ENCODE measurements around the gene TRIM69. TPM values are rescaled to one million over a fixed set of nuclear protein-coding genes. Genes with fewer than 3 reads are reported as not detected.

TRIM69 gene
- total and polyA plus RNA-seq, 2 experiments from 2014 or later, result 4.3 to 7.0 TPM

DNA sequence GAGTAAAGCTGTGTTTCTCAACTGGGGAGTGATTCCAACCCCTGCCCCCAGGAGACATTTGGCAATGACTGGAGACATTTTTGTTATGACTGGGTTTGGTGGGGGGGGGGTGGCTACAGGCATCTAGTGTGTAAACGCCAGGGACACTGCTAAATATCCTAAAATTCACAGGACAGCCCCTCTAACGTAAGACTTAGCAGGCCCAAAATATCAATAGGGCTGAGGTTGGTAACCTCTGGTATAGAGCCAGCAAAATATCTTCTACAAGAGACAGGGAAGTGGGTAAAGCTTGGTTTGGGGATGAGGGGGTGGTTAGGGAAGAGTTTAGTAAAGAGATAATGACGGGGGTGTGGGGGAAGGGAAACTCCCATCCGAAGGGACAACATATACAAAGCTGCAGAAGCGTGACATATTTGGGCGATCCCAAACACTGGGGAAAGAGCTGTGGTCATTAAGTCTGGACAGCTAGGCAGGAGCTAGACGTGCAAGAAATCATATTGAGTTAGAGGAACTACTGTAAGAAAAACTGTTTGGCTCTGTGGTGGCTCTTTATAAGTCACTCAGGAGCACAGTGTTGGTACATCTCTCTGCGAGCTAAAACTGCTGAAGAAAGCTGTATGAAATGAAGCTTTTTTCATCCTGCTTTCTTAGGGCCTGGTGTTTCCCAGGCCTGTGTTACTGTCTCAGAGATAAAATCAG lies 697 bp upstream of the TRIM69 start:
- no peak overlapping the region for H3K4me2 ChIP-seq
- peaks cover 11% of the 10 kb centered on the region for H3K4me1 Mint-ChIP-seq
- no peaks in the 10 kb centered on the region for H4K20me1 ChIP-seq (replicated peaks; ENCODE audit: insufficient read depth)
- peak overlapping the region; percentile 94 for H2AFZ ChIP-seq
- no peak overlapping the region for H3K4me3 Mint-ChIP-seq
- H3K9me3 Mint-ChIP-seq, result peaks cover 18% of the 10 kb centered on the region
- no peaks in the 10 kb centered on the region for H3F3A ChIP-seq (replicated peaks; ENCODE audit: low read depth)
- no peaks in the 10 kb centered on the region for H3K27me3 ChIP-seq (ENCODE audit: insufficient read depth)
- no peaks in the 10 kb centered on the region for H3K9me2 ChIP-seq (ENCODE audit: insufficient read depth)
- H3K27me3 Mint-ChIP-seq (ENCODE audit: insufficient read depth, low read depth, poor library complexity), result peaks cover 3% of the 10 kb centered on the region
- no peak overlapping the region for H3K4me3 ChIP-seq
- no peak overlapping the region for H3K27ac ChIP-seq (ENCODE audit: low read depth)
- no peaks in the 10 kb centered on the region for H3K79me2 ChIP-seq (replicated peaks; ENCODE audit: insufficient read depth)
- H3K36me3 Mint-ChIP-seq (ENCODE audit: low read depth), result peaks cover 3% of the 10 kb centered on the region; the same call in 2 of the 3 replicates
- no peak overlapping the region for H3K27ac Mint-ChIP-seq
- ATAC-seq (no peak), DNase-seq (ENCODE audit: low spot score) (peak; percentile 12)
- peaks cover 6% of the 10 kb centered on the region for H3K4me1 ChIP-seq (ENCODE audit: insufficient read depth)
- no peaks in the 10 kb centered on the region for H3K36me3 ChIP-seq (ENCODE audit: insufficient read depth)
- TF ChIP-seq CREB1 (CRISPR knock-in tag; IDR thresholded peaks at IDR 0.05; ENCODE audit: low read depth) (no peak), ZNF331 (CRISPR knock-in tag; IDR thresholded peaks at IDR 0.05; ENCODE audit: low read depth) (no peak), POLR2AphosphoS5 (IDR thresholded peaks at IDR 0.05; ENCODE audit: low read depth) (no peak), NANOG (IDR thresholded peaks at IDR 0.05; ENCODE audit: borderline replicate concordance) (no peak), ZNF114 (CRISPR knock-in tag; IDR thresholded peaks at IDR 0.05) (no peak), JUNB (IDR thresholded peaks at IDR 0.05; ENCODE audit: unreplicated experiment) (no peak), EZH2phosphoT487 (IDR thresholded peaks at IDR 0.05; ENCODE audit: unreplicated experiment) (no peak), STAT1 (IDR thresholded peaks at IDR 0.05; ENCODE audit: unreplicated experiment) (no peak), EZH2 (IDR thresholded peaks at IDR 0.05; ENCODE audit: low read depth, unreplicated experiment) (no peak)
- TF ChIP-seq, protein P1, sequence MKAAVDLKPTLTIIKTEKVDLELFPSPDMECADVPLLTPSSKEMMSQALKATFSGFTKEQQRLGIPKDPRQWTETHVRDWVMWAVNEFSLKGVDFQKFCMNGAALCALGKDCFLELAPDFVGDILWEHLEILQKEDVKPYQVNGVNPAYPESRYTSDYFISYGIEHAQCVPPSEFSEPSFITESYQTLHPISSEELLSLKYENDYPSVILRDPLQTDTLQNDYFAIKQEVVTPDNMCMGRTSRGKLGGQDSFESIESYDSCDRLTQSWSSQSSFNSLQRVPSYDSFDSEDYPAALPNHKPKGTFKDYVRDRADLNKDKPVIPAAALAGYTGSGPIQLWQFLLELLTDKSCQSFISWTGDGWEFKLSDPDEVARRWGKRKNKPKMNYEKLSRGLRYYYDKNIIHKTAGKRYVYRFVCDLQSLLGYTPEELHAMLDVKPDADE (IDR thresholded peaks at IDR 0.05), result no peak
- TF ChIP-seq, protein P2, sequence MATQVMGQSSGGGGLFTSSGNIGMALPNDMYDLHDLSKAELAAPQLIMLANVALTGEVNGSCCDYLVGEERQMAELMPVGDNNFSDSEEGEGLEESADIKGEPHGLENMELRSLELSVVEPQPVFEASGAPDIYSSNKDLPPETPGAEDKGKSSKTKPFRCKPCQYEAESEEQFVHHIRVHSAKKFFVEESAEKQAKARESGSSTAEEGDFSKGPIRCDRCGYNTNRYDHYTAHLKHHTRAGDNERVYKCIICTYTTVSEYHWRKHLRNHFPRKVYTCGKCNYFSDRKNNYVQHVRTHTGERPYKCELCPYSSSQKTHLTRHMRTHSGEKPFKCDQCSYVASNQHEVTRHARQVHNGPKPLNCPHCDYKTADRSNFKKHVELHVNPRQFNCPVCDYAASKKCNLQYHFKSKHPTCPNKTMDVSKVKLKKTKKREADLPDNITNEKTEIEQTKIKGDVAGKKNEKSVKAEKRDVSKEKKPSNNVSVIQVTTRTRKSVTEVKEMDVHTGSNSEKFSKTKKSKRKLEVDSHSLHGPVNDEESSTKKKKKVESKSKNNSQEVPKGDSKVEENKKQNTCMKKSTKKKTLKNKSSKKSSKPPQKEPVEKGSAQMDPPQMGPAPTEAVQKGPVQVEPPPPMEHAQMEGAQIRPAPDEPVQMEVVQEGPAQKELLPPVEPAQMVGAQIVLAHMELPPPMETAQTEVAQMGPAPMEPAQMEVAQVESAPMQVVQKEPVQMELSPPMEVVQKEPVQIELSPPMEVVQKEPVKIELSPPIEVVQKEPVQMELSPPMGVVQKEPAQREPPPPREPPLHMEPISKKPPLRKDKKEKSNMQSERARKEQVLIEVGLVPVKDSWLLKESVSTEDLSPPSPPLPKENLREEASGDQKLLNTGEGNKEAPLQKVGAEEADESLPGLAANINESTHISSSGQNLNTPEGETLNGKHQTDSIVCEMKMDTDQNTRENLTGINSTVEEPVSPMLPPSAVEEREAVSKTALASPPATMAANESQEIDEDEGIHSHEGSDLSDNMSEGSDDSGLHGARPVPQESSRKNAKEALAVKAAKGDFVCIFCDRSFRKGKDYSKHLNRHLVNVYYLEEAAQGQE (IDR thresholded peaks at IDR 0.05; ENCODE audit: unreplicated experiment), result no peak
- TF ChIP-seq, protein P3, sequence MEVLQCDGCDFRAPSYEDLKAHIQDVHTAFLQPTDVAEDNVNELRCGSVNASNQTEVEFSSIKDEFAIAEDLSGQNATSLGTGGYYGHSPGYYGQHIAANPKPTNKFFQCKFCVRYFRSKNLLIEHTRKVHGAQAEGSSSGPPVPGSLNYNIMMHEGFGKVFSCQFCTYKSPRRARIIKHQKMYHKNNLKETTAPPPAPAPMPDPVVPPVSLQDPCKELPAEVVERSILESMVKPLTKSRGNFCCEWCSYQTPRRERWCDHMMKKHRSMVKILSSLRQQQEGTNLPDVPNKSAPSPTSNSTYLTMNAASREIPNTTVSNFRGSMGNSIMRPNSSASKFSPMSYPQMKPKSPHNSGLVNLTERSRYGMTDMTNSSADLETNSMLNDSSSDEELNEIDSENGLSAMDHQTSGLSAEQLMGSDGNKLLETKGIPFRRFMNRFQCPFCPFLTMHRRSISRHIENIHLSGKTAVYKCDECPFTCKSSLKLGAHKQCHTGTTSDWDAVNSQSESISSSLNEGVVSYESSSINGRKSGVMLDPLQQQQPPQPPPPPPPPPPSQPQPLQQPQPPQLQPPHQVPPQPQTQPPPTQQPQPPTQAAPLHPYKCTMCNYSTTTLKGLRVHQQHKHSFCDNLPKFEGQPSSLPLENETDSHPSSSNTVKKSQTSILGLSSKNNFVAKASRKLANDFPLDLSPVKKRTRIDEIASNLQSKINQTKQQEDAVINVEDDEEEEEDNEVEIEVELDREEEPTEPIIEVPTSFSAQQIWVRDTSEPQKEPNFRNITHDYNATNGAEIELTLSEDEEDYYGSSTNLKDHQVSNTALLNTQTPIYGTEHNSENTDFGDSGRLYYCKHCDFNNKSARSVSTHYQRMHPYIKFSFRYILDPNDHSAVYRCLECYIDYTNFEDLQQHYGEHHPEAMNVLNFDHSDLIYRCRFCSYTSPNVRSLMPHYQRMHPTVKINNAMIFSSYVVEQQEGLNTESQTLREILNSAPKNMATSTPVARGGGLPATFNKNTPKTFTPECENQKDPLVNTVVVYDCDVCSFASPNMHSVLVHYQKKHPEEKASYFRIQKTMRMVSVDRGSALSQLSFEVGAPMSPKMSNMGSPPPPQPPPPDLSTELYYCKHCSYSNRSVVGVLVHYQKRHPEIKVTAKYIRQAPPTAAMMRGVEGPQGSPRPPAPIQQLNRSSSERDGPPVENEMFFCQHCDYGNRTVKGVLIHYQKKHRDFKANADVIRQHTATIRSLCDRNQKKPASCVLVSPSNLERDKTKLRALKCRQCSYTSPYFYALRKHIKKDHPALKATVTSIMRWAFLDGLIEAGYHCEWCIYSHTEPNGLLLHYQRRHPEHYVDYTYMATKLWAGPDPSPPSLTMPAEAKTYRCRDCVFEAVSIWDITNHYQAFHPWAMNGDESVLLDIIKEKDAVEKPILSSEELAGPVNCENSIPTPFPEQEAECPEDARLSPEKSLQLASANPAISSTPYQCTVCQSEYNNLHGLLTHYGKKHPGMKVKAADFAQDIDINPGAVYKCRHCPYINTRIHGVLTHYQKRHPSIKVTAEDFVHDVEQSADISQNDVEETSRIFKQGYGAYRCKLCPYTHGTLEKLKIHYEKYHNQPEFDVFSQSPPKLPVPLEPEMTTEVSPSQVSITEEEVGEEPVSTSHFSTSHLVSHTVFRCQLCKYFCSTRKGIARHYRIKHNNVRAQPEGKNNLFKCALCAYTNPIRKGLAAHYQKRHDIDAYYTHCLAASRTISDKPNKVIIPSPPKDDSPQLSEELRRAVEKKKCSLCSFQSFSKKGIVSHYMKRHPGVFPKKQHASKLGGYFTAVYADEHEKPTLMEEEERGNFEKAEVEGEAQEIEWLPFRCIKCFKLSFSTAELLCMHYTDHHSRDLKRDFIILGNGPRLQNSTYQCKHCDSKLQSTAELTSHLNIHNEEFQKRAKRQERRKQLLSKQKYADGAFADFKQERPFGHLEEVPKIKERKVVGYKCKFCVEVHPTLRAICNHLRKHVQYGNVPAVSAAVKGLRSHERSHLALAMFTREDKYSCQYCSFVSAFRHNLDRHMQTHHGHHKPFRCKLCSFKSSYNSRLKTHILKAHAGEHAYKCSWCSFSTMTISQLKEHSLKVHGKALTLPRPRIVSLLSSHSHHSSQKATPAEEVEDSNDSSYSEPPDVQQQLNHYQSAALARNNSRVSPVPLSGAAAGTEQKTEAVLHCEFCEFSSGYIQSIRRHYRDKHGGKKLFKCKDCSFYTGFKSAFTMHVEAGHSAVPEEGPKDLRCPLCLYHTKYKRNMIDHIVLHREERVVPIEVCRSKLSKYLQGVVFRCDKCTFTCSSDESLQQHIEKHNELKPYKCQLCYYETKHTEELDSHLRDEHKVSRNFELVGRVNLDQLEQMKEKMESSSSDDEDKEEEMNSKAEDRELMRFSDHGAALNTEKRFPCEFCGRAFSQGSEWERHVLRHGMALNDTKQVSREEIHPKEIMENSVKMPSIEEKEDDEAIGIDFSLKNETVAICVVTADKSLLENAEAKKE (CRISPR knock-in tag; IDR thresholded peaks at IDR 0.05), result no peak
- TF ChIP-seq, protein P4, sequence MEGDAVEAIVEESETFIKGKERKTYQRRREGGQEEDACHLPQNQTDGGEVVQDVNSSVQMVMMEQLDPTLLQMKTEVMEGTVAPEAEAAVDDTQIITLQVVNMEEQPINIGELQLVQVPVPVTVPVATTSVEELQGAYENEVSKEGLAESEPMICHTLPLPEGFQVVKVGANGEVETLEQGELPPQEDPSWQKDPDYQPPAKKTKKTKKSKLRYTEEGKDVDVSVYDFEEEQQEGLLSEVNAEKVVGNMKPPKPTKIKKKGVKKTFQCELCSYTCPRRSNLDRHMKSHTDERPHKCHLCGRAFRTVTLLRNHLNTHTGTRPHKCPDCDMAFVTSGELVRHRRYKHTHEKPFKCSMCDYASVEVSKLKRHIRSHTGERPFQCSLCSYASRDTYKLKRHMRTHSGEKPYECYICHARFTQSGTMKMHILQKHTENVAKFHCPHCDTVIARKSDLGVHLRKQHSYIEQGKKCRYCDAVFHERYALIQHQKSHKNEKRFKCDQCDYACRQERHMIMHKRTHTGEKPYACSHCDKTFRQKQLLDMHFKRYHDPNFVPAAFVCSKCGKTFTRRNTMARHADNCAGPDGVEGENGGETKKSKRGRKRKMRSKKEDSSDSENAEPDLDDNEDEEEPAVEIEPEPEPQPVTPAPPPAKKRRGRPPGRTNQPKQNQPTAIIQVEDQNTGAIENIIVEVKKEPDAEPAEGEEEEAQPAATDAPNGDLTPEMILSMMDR (conservative IDR thresholded peaks at IDR 0.05; ENCODE audit: low read depth in 2 of 2), result no peak

Data from GM23338 (cell line).